Breast epithelium (tissue), 4 donors: ENCODE measurements around the gene GANAB. TPM values are rescaled to one million over a fixed set of nuclear protein-coding genes. Genes with fewer than 3 reads are reported as not detected.

Experiments used
- DNase-seq, 2 donors: peaks; one replicate each; pipeline ENCODE4 v3.0.0-alpha.2; 2019; ENCODE audit warnings: low spot score in 2 of 2
- H3K27ac ChIP-seq, 2 donors: fragments of 200-600 bp; sonication (generic) in 1 of 2; one replicate each; pipeline ENCODE4 v1.5.1; 2016 to 2019; ENCODE audit warnings: mild to moderate bottlenecking in 1 of 2
- H3K27me3 ChIP-seq, 2 donors: fragments of 200-600 bp; sonication (generic) in 1 of 2; one replicate each; pipeline versions ENCODE4 v1.5.1 to v1.6.0; 2017 to 2019; ENCODE audit warnings: control low read depth in 1 of 2, mild to moderate bottlenecking in 1 of 2
- H3K36me3 ChIP-seq: fragments of 200-600 bp; one replicate; pipeline ENCODE4 v1.5.1; 2019
- H3K4me1 ChIP-seq, 2 donors: fragments of 200-600 bp; sonication (generic); one replicate each; pipeline ENCODE4 v1.5.1; 2016 to 2019; ENCODE audit warnings: control low read depth in 1 of 2
- H3K4me3 ChIP-seq, 3 donors: fragments of 200-600 bp; sonication (generic); 1 replicate in 2 of 3; 2 replicates in 1 of 3; pipeline ENCODE4 v1.5.1; 2016 to 2019; ENCODE audit warnings: mild to moderate bottlenecking in 3 of 3, moderate library complexity in 2 of 3
- H3K9me3 ChIP-seq, 2 donors: fragments of 200-600 bp; sonication (generic) in 1 of 2; one replicate each; pipeline ENCODE4 v1.5.1; 2016 to 2019; ENCODE audit warnings: control low read depth in 1 of 2
- POLR2A ChIP-seq: fragments of 450-650 bp; IDR thresholded peaks from one replicate; pipeline ENCODE4 v1.6.1; 2016; ENCODE audit warnings: antibody characterized with exemption, mild to moderate bottlenecking, moderate library complexity
- POLR2AphosphoS5 ChIP-seq, 3 donors: sonication (generic); formaldehyde crosslinking; IDR thresholded peaks; one replicate each; pipeline ENCODE4 v1.6.1; 2017; ENCODE audit warnings: antibody characterized with exemption in 3 of 3
- intact Hi-C: fragments of 100-400 bp; cut with DNase I; formaldehyde crosslinking; loops from one replicate; pipeline ENCODE4 v1.15.1; 2023; ENCODE audit warnings: low total_unique reads
- total RNA-seq, 3 donors: library from RNA; depleted of rRNA; stranded (reverse); fragments of >200 nt; gene quantifications; one replicate each; pipeline ENCODE4 v1.1.0, GENCODE V29; 2016
- TF ChIP-seq, protein P1 (sequence below), 3 donors: fragments of 450-650 bp; IDR thresholded peaks; one replicate each; pipeline ENCODE4 v1.5.1; 2016 to 2017; ENCODE audit warnings: antibody characterized with exemption in 3 of 3, mild to moderate bottlenecking in 3 of 3, moderate library complexity in 3 of 3

Gene GANAB
- total RNA-seq, 3 donors from 2014 or later: 114 to 116 (median 116) TPM

DNA sequence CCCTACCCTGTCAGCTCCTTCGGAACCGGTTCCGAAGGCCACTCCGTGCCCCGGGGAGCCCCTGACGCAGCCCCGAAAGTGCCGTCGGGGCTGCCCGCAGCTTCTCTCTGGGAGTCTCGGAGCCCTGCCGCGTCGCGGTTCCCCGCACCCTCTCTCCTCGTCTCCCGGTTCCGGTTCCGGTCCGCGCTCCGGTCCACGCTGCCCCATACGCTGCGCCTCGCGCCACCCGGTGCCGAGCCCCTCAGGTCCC is 45.4 kb downstream of the GANAB start:
- H3K9me3 ChIP-seq: no peaks in the 10 kb centered on the region
- intact Hi-C loops: no loop called here
- TF ChIP-seq POLR2A (no peak), POLR2AphosphoS5 (IDR thresholded peaks at IDR 0.05) (no peak)
- TF ChIP-seq, protein P1, sequence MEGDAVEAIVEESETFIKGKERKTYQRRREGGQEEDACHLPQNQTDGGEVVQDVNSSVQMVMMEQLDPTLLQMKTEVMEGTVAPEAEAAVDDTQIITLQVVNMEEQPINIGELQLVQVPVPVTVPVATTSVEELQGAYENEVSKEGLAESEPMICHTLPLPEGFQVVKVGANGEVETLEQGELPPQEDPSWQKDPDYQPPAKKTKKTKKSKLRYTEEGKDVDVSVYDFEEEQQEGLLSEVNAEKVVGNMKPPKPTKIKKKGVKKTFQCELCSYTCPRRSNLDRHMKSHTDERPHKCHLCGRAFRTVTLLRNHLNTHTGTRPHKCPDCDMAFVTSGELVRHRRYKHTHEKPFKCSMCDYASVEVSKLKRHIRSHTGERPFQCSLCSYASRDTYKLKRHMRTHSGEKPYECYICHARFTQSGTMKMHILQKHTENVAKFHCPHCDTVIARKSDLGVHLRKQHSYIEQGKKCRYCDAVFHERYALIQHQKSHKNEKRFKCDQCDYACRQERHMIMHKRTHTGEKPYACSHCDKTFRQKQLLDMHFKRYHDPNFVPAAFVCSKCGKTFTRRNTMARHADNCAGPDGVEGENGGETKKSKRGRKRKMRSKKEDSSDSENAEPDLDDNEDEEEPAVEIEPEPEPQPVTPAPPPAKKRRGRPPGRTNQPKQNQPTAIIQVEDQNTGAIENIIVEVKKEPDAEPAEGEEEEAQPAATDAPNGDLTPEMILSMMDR (IDR thresholded peaks at IDR 0.05): no peak
- H3K36me3 ChIP-seq: peaks cover 10% of the 10 kb centered on the region
- H3K4me3 ChIP-seq: peak overlapping the region; percentile 63 to 96 (median 91)
- DNase-seq: no peak
- peak overlapping the region; percentile 95 to 96 for H3K27ac ChIP-seq
- peaks cover 3 to 22% of the 10 kb centered on the region in 2 donors for H3K4me1 ChIP-seq
- H3K27me3 ChIP-seq: no peaks in the 10 kb centered on the region

DNA sequence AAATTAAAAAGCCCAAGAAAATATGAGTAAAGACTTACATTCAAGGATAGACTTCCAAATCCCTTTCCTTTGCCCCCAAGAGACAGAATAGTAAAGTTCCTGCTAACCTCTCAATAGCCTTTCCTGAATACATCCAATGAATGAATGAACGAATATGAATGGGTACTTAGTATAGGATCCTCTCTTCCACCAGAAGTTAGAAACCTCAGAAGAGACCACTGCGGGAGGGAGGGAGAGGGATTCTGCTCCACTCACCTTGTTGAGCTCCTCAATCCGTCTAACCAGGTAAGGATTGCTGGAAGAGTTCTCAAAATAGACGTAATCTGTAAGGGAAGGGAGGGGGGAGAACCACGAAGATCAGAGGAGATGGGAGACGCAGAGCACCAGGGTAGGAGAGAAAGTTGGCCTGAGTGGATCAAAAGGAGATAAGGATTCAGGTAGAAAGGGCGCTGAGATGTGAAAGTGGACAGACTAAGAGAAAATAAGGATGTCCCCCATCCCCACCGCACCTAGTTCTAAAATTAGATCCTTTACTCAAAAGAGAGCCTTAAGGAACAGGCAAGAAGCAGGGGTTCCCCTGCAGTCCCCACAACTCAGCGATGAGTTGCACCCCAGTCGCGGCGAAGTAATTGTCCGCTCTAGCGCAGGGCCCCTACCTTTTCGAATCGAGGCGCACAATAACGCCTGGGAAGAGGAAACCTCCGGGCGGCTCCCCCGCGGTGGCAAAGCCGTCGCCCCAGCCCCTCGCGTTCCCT is 45.9 kb downstream of the GANAB start:
- peaks cover 10% of the 10 kb centered on the region for H3K36me3 ChIP-seq
- no peaks in the 10 kb centered on the region for H3K9me3 ChIP-seq
- peaks cover 3 to 22% of the 10 kb centered on the region in 2 donors for H3K4me1 ChIP-seq
- no peak for DNase-seq
- peak overlapping the region; percentile 63 to 96 (median 91) for H3K4me3 ChIP-seq
- TF ChIP-seq POLR2AphosphoS5 (IDR thresholded peaks at IDR 0.05) (no peak), POLR2A (no peak)
- TF ChIP-seq, protein P1 (IDR thresholded peaks at IDR 0.05): no peak
- H3K27ac ChIP-seq: peak overlapping the region; percentile 95 to 96
- H3K27me3 ChIP-seq: no peaks in the 10 kb centered on the region
- intact Hi-C loops: no loop called here

DNA sequence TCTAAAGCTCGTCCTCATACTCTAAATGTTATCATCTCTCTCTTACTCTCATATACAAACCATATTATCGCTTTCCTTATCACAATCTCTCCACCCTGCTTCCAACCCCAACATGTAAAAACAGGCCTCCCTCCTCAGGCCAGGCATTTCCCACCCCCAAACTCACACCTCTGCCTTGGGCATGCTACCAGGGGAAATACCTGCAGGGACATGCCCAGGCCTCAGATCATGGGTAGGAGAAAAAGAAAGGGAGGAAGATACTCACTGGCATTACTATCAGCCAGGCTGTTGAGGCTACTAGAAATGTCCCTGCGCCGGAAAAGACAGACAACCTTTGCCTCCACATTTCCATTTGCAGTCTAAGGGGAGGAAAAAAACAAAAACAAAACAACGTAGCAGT is 46.5 kb downstream of the GANAB start:
- Histone ChIP-seq H3K36me3 (peaks cover 10% of the 10 kb centered on the region), H3K9me3 (no peaks in the 10 kb centered on the region), H3K27me3 (no peaks in the 10 kb centered on the region), H3K4me3 (peak overlapping the region; percentile 63 to 96 (median 91)), H3K27ac (peak overlapping the region; percentile 95 to 96), H3K4me1 (peaks cover 3 to 22% of the 10 kb centered on the region in 2 donors)
- TF ChIP-seq POLR2A (no peak), POLR2AphosphoS5 (IDR thresholded peaks at IDR 0.05) (no peak)
- TF ChIP-seq, protein P1 (IDR thresholded peaks at IDR 0.05): no peak
- intact Hi-C loops: no loop called here
- no peak for DNase-seq

DNA sequence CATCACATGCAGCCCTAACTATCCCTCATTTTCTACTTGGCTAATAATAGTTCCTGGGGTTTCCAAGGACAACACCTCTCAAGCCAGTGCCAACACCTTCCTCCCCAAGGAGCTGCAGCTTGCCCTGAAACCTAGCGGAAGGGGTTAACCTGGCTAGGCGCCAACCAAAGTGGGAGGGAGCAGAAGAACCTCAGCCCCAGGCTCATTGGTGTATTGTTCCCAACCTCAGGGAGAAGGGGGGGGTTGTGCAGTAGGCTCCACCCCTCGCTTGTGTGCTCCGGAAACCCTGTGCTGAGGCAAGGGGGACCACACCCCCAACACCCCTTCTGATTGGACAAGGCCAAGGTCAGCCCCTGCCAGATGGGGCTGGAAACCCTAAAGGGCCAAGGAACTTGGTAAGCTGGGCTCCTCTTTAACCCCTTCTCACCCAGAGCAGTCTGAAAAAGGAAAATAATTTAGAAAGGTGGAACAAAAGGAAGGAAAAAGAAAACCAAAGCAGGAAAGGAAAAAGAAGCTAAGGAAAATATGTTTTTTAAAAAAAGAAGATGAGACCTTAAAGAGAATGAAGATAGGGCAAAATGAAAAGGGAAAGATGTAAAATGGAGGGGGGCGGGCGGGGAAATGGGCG is 47.2 kb downstream of the GANAB start:
- TF ChIP-seq POLR2AphosphoS5 (IDR thresholded peaks at IDR 0.05) (peak; percentile 75 to 92 (median 87)), POLR2A (no peak)
- TF ChIP-seq, protein P1 (IDR thresholded peaks at IDR 0.05): no peak
- peak; percentile 85 to 94 for DNase-seq
- peak overlapping the region in 2 of 3 donors; percentile 91 to 96 for H3K4me3 ChIP-seq
- peaks cover 10% of the 10 kb centered on the region for H3K36me3 ChIP-seq
- no peaks in the 10 kb centered on the region for H3K27me3 ChIP-seq
- H3K4me1 ChIP-seq: peaks cover 3 to 22% of the 10 kb centered on the region in 2 donors
- peak overlapping the region; percentile 95 to 96 for H3K27ac ChIP-seq
- H3K9me3 ChIP-seq: no peaks in the 10 kb centered on the region
- intact Hi-C loops: no loop called here

DNA sequence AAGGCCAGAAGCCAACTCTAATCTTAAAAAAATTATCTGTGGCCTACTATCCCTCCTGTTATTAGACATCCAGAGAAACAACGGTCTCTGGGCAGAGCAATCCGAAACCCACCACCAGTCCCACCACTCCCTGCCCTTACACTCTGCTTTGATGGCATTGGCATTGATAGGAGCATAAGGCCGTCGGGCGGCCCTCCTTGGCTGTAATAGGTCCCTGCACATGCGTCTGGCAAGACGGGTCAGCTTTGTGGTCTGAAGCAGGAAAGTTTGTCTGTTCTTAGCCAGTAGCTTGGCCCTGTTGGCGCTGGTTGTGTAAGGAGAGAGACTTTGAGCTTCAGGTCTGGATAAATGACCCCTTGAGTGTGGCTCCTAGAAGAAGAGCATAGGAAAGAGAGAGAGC is 51.3 kb downstream of the GANAB start:
- Histone ChIP-seq H3K4me3 (no peak overlapping the region), H3K36me3 (peaks cover 15% of the 10 kb centered on the region), H3K9me3 (no peaks in the 10 kb centered on the region), H3K4me1 (peaks cover 3 to 23% of the 10 kb centered on the region in 2 donors), H3K27ac (no peak overlapping the region), H3K27me3 (no peaks in the 10 kb centered on the region)
- intact Hi-C loops: no loop called here
- DNase-seq: no peak
- TF ChIP-seq POLR2AphosphoS5 (IDR thresholded peaks at IDR 0.05) (no peak), POLR2A (no peak)
- TF ChIP-seq, protein P1 (IDR thresholded peaks at IDR 0.05): no peak
